ENCODE data around the gene CYP27C1.

The CYP27C1 gene

GRCh38 chr2:127200962-127201361 lies 19.1 kb downstream of the CYP27C1 start:
- Histone ChIP-seq H3K9ac (ENCODE audit: low read depth, low read length) (no peak overlapping the region), H3K27me3 (ENCODE audit: insufficient read depth, low read length) (no peaks in the 10 kb centered on the region), H3K4me3 (ENCODE audit: low read length) (no peak overlapping the region)

GRCh38 chr2:127199223-127199622 lies 20.9 kb downstream of the CYP27C1 start:
- Histone ChIP-seq H3K27ac (ENCODE audit: low read depth, low read length) (no peak overlapping the region), H3K9me3 (ENCODE audit: insufficient read depth, low read depth, low read length) (peaks cover 5% of the 10 kb centered on the region), H3K4me1 (ENCODE audit: insufficient read depth, low read length) (peaks cover 4% of the 10 kb centered on the region), H3K4me3 (ENCODE audit: low read length) (no peak overlapping the region), H3K9ac (ENCODE audit: low read depth, low read length) (no peak overlapping the region), H3K36me3 (ENCODE audit: insufficient read depth, low read length) (peaks cover 6% of the 10 kb centered on the region; the same call in 1 of the 2 replicates), H3K27me3 (ENCODE audit: insufficient read depth, low read length) (no peaks in the 10 kb centered on the region)
- WGBS, result 96% methylated on average over 14 of the region's 14 CpGs

More at GRCh38 chr2:127200962-127201361, 19.1 kb downstream of the CYP27C1 start:
- Histone ChIP-seq H3K36me3 (ENCODE audit: insufficient read depth, low read length) (peaks cover 6% of the 10 kb centered on the region; the same call in 1 of the 2 replicates), H3K9me3 (ENCODE audit: insufficient read depth, low read depth, low read length) (peaks cover 5% of the 10 kb centered on the region), H3K4me1 (ENCODE audit: insufficient read depth, low read length) (no peaks in the 10 kb centered on the region), H3K27ac (ENCODE audit: low read depth, low read length) (no peak overlapping the region)
- WGBS, result 94% methylated on average over 7 of the region's 7 CpGs

- 80% methylated on average over 19 of the region's 19 CpGs for WGBS
- H3K36me3 ChIP-seq (ENCODE audit: insufficient read depth, low read length), result peaks cover 2% of the 10 kb centered on the region; the same call in 1 of the 2 replicates
- no peak overlapping the region for H3K9ac ChIP-seq (ENCODE audit: low read depth, low read length)
- H3K9me3 ChIP-seq (ENCODE audit: insufficient read depth, low read depth, low read length), result peaks cover 5% of the 10 kb centered on the region
- H3K4me1 ChIP-seq (ENCODE audit: insufficient read depth, low read length), result peaks cover 15% of the 10 kb centered on the region
- no peak overlapping the region for H3K4me3 ChIP-seq (ENCODE audit: low read length)
- no peak overlapping the region for H3K27ac ChIP-seq (ENCODE audit: low read depth, low read length)
- no peaks in the 10 kb centered on the region for H3K27me3 ChIP-seq (ENCODE audit: insufficient read depth, low read length)
Observed at GRCh38 chr2:127197475-127198385, 22.4 kb downstream of the CYP27C1 start.

DNA sequence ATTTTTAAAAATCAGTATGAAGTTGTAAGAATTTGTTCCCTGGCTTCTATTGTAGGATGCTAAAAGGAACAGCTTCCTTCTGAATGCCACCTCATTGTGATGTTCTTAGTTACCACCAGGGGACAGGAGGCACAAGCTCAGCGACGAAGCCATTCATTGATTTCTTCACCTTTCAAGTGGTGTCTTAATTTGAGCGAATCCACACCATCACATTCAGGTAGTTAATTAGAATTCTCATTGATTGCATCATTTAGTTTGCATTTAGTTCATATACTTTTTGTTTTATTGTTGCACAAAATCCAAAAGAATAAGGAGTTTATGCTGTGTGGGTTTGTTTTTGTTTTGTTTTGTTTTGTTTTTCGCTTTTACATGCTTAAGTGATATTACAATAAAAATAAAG lies 23.1 kb downstream of the CYP27C1 start:
- Histone ChIP-seq H3K4me1 (ENCODE audit: insufficient read depth, low read length) (peaks cover 15% of the 10 kb centered on the region), H3K27ac (ENCODE audit: low read depth, low read length) (no peak overlapping the region), H3K27me3 (ENCODE audit: insufficient read depth, low read length) (no peaks in the 10 kb centered on the region), H3K4me3 (ENCODE audit: low read length) (no peak overlapping the region), H3K36me3 (ENCODE audit: insufficient read depth, low read length) (no peaks in the 10 kb centered on the region; the same call in 1 of the 2 replicates), H3K9me3 (ENCODE audit: insufficient read depth, low read depth, low read length) (peaks cover 5% of the 10 kb centered on the region), H3K9ac (ENCODE audit: low read depth, low read length) (no peak overlapping the region)
- WGBS, result 59% methylated on average over 3 of the region's 4 CpGs

- H3K9ac ChIP-seq (ENCODE audit: low read depth, low read length), result no peak overlapping the region
- WGBS, result 100% methylated on average over 1 of the region's 2 CpGs
- H3K9me3 ChIP-seq (ENCODE audit: insufficient read depth, low read depth, low read length), result peaks cover 5% of the 10 kb centered on the region
- H3K27me3 ChIP-seq (ENCODE audit: insufficient read depth, low read length), result no peaks in the 10 kb centered on the region
- no peaks in the 10 kb centered on the region; the same call in 1 of the 2 replicates for H3K36me3 ChIP-seq (ENCODE audit: insufficient read depth, low read length)
- H3K4me1 ChIP-seq (ENCODE audit: insufficient read depth, low read length), result peaks cover 15% of the 10 kb centered on the region
- H3K4me3 ChIP-seq (ENCODE audit: low read length), result no peak overlapping the region
- no peak overlapping the region for H3K27ac ChIP-seq (ENCODE audit: low read depth, low read length)
Observed at GRCh38 chr2:127196549-127196948, 23.6 kb downstream of the CYP27C1 start.

DNA sequence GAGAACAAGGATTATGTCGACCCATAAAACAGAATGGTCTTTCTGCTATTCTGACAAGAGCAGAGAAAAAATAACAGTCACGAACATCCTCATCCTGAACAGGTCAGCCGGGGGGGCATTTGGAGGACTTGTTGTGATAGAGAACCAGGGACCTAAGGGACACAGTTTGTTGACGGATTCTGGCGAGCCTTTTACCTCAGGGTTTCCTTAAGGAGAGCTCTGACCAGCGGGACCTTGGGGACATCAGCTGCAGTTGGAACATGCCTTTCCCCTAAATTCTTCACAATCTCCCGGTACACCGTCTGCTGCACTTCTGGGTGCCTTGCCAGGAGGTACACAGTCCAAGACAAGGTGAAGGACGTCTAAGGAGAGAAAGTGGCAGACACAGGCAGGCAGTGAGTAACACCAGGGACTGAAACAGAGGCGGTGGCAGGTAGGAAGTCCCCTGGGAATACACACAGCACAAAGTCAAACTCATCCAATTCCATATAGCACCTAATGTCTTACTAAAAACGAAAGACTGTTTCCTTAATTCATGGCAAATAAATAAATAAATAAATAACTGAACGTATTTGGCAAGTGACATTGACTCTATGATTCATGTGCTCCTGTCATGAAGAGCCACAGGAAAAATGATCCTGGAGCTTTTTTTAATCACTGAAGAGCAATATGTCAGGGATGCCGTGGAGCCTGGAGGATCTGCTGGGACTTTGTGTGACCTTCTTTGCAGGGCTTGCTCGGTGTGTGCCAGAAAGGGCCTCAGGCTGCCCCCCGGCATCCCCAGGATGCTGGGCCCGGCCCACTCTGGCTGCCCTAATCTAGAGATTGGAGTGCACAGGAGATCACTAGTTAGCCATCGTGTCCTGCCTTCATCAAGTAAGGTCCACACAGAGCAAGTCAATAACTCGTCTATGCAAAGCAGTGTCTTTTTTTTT lies 24.7 kb downstream of the CYP27C1 start:
- WGBS, result 94% methylated on average over 17 of the region's 18 CpGs
- H3K9ac ChIP-seq (ENCODE audit: low read depth, low read length), result no peak overlapping the region
- no peak overlapping the region for H3K27ac ChIP-seq (ENCODE audit: low read depth, low read length)
- no peak overlapping the region for H3K4me3 ChIP-seq (ENCODE audit: low read length)
- H3K27me3 ChIP-seq (ENCODE audit: insufficient read depth, low read length), result no peaks in the 10 kb centered on the region
- no peaks in the 10 kb centered on the region; the same call in 1 of the 2 replicates for H3K36me3 ChIP-seq (ENCODE audit: insufficient read depth, low read length)
- H3K9me3 ChIP-seq (ENCODE audit: insufficient read depth, low read depth, low read length), result peaks cover 5% of the 10 kb centered on the region
- peaks cover 15% of the 10 kb centered on the region for H3K4me1 ChIP-seq (ENCODE audit: insufficient read depth, low read length)

DNA sequence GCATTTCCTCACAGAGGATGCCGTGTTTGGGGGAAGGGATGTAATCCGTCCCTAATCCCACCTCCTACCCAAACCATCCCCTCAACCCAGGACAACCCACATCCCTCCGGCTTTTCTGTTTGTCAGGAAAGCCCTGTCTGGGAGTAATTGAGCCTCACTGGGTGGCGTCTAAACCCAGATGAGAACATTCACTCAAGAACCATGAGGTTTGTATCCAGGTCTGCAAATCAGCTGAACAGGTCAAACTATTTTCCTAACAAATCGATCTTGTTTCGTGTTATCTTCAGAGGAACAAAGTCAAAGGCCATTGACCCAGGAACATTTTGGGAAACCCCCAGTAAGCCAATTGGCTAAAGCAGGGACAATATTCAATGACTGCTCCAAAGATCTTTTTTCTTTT lies 25.7 kb downstream of the CYP27C1 start:
- H3K27ac ChIP-seq (ENCODE audit: low read depth, low read length), result peak overlapping the region; percentile 69; the same call in 1 of the 2 replicates
- 57% methylated on average over 5 of the region's 6 CpGs for WGBS
- H3K9ac ChIP-seq (ENCODE audit: low read depth, low read length), result no peak overlapping the region

DNA sequence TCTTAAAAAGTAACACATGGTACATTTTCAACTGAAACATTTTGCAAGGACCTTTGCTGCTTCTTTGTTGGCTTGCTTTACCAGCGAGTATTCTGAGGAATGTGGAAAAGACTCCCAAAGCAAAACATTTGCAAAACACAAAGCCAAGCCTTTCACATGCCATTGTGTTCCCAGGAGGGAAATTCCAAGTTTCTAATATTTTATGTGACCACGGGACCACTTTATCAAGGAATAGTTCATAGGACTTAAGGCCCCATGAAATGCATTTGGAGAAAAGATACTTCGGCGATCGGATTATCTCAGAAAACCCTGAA lies 26.2 kb downstream of the CYP27C1 start:
- no peaks in the 10 kb centered on the region for H3K27me3 ChIP-seq (ENCODE audit: insufficient read depth, low read length)
- no peaks in the 10 kb centered on the region; the same call in 1 of the 2 replicates for H3K36me3 ChIP-seq (ENCODE audit: insufficient read depth, low read length)
- peaks cover 10% of the 10 kb centered on the region for H3K9me3 ChIP-seq (ENCODE audit: insufficient read depth, low read depth, low read length)
- WGBS, result 60% methylated on average over 5 of the region's 5 CpGs
- no peak overlapping the region for H3K4me3 ChIP-seq (ENCODE audit: low read length)
- peak overlapping the region; percentile 69; the same call in 1 of the 2 replicates for H3K27ac ChIP-seq (ENCODE audit: low read depth, low read length)
- H3K9ac ChIP-seq (ENCODE audit: low read depth, low read length), result peak overlapping the region; percentile 32; the same call in 1 of the 2 replicates
- H3K4me1 ChIP-seq (ENCODE audit: insufficient read depth, low read length), result peaks cover 15% of the 10 kb centered on the region

More for the DNA sequence above, 25.7 kb downstream of the CYP27C1 start:
- Histone ChIP-seq H3K4me1 (ENCODE audit: insufficient read depth, low read length) (peaks cover 15% of the 10 kb centered on the region), H3K4me3 (ENCODE audit: low read length) (no peak overlapping the region), H3K9me3 (ENCODE audit: insufficient read depth, low read depth, low read length) (peaks cover 10% of the 10 kb centered on the region), H3K36me3 (ENCODE audit: insufficient read depth, low read length) (no peaks in the 10 kb centered on the region; the same call in 1 of the 2 replicates), H3K27me3 (ENCODE audit: insufficient read depth, low read length) (no peaks in the 10 kb centered on the region)

DNA sequence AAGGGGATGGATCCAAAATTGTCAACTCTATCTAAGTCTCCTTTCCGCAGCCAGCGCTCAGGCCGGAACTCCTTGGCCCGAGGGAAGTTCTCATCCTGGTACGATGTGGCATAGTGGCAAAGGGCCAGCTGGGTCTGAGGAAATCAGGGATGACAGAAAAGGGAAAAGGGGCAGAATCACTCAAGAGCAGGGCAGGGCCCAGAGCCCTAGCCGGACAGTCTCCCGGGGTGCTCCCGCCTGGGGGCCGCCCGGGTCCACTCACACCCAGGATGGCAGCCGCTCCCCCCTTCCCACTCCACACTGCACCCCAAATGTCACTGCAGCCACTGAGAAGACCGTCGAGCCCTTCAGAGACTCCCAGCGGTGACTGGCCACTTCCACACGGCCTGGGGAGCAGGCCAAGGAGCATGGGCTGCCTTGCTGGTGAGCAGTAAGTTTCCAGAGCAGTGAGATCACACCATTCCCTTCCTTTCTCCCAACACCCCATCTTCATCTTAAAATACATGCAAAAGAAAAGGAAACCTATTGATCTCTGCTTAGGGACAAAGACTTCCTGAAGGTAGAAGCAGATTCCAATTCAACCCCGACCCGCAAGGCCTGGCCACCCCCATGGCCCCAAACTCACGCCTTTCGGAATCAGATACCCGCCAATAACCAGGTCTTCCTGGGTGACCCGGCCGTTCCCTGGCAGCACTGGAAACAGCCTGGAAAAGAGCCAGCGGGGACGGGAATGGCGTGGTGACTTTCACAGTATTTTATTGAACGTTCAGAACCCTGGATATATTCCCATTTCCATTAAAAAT lies 26.7 kb downstream of the CYP27C1 start:
- no peaks in the 10 kb centered on the region for H3K27me3 ChIP-seq (ENCODE audit: insufficient read depth, low read length)
- H3K9me3 ChIP-seq (ENCODE audit: insufficient read depth, low read depth, low read length), result peaks cover 10% of the 10 kb centered on the region
- peaks cover 15% of the 10 kb centered on the region for H3K4me1 ChIP-seq (ENCODE audit: insufficient read depth, low read length)
- no peaks in the 10 kb centered on the region; the same call in 1 of the 2 replicates for H3K36me3 ChIP-seq (ENCODE audit: insufficient read depth, low read length)
- WGBS, result 78% methylated on average over 26 of the region's 26 CpGs
- peak overlapping the region; percentile 32 for H3K9ac ChIP-seq (ENCODE audit: low read depth, low read length)
- H3K27ac ChIP-seq (ENCODE audit: low read depth, low read length), result peak overlapping the region; percentile 69; the same call in 1 of the 2 replicates
- H3K4me3 ChIP-seq (ENCODE audit: low read length), result no peak overlapping the region
